Measurements from ENCODE around the gene DENND11.

DENND11 gene

GRCh38 chr7:141713890-141714289, 11.9 kb upstream of the DENND11 start:
- H3K27me3 ChIP-seq (replicated peaks) = no peaks in the 10 kb centered on the region
- no peak for TF ChIP-seq CTCF (IDR thresholded peaks at IDR 0.05; ENCODE audit: low read depth, low read length, missing control alignments)
- H3K27ac ChIP-seq = no peak overlapping the region
- no peak for DNase-seq
- in situ Hi-C loops (cut with HindIII; ENCODE audit: low pct_ligation_motif_present, low sequenced_read_pairs) = no loop called here
- no peak overlapping the region for H3K4me3 ChIP-seq (ENCODE audit: low read depth, low read length)
- H3K36me3 ChIP-seq (replicated peaks) = no peaks in the 10 kb centered on the region

GRCh38 chr7:141712603-141713255, 10.8 kb upstream of the DENND11 start:
- in situ Hi-C loops (cut with HindIII; ENCODE audit: low pct_ligation_motif_present, low sequenced_read_pairs) = no loop called here
- DNase-seq = no peak

GRCh38 chr7:141710301-141710700, 8.3 kb upstream of the DENND11 start:
- no peak for DNase-seq
- no peak for TF ChIP-seq CTCF (IDR thresholded peaks at IDR 0.05; ENCODE audit: low read depth, low read length, missing control alignments)
- Histone ChIP-seq H3K36me3 (replicated peaks) (no peaks in the 10 kb centered on the region), H3K27ac (no peak overlapping the region), H3K4me3 (ENCODE audit: low read depth, low read length) (no peak overlapping the region), H3K27me3 (replicated peaks) (no peaks in the 10 kb centered on the region)
- in situ Hi-C loops (cut with HindIII; ENCODE audit: low pct_ligation_motif_present, low sequenced_read_pairs) = no loop called here

More at GRCh38 chr7:141712603-141713255, 10.8 kb upstream of the DENND11 start:
- no peaks in the 10 kb centered on the region for H3K36me3 ChIP-seq (replicated peaks)
- no peaks in the 10 kb centered on the region for H3K27me3 ChIP-seq (replicated peaks)
- TF ChIP-seq CTCF (IDR thresholded peaks at IDR 0.05; ENCODE audit: low read depth, low read length, missing control alignments) = no peak
- H3K4me3 ChIP-seq (ENCODE audit: low read depth, low read length) = no peak overlapping the region
- H3K27ac ChIP-seq = no peak overlapping the region

GRCh38 chr7:141709749-141710148, 7.8 kb upstream of the DENND11 start:
- H3K27me3 ChIP-seq (replicated peaks) = no peaks in the 10 kb centered on the region
- in situ Hi-C loops (cut with HindIII; ENCODE audit: low pct_ligation_motif_present, low sequenced_read_pairs) = no loop called here
- no peak for TF ChIP-seq CTCF (IDR thresholded peaks at IDR 0.05; ENCODE audit: low read depth, low read length, missing control alignments)
- no peak for DNase-seq
- H3K36me3 ChIP-seq (replicated peaks) = no peaks in the 10 kb centered on the region
- H3K4me3 ChIP-seq (ENCODE audit: low read depth, low read length) = no peak overlapping the region
- H3K27ac ChIP-seq = no peak overlapping the region

GRCh38 chr7:141709318-141709717, 7.4 kb upstream of the DENND11 start:
- no peak for DNase-seq
- in situ Hi-C loops (cut with HindIII; ENCODE audit: low pct_ligation_motif_present, low sequenced_read_pairs) = no loop called here
- H3K36me3 ChIP-seq (replicated peaks) = no peaks in the 10 kb centered on the region
- no peak overlapping the region for H3K4me3 ChIP-seq (ENCODE audit: low read depth, low read length)
- H3K27ac ChIP-seq = no peak overlapping the region
- H3K27me3 ChIP-seq (replicated peaks) = no peaks in the 10 kb centered on the region
- TF ChIP-seq CTCF (IDR thresholded peaks at IDR 0.05; ENCODE audit: low read depth, low read length, missing control alignments) = no peak

- no peak for DNase-seq
- H3K27ac ChIP-seq = no peak within 1 kb of the TSS
- in situ Hi-C loops (cut with HindIII; ENCODE audit: low pct_ligation_motif_present, low sequenced_read_pairs) = no loop called here
Observed at GRCh38 chr7:141708351-141708750, 6.4 kb upstream of the DENND11 start, which contains the start of gene WEE2. Gene WEE2 (plus strand): TSS chr7:141708353. CDS start chr7:141708759, 406 bp downstream.

More at GRCh38 chr7:141708351-141708750, 6.4 kb upstream of the DENND11 start, which contains the start of gene WEE2:
- Histone ChIP-seq H3K36me3 (replicated peaks) (no peaks in the 10 kb centered on the region), H3K4me3 (ENCODE audit: low read depth, low read length) (no peak within 1 kb of the TSS), H3K27me3 (replicated peaks) (no peaks in the 10 kb centered on the region)
- no peak for TF ChIP-seq CTCF (IDR thresholded peaks at IDR 0.05; ENCODE audit: low read depth, low read length, missing control alignments)

All from brain microvascular endothelial cell (primary cell).